DMS 273 (cell line): ENCODE measurements around the gene ABCA2.
"Not testable (repeated sequence)": the region's sequence is repeated elsewhere in the genome, so short reads cannot be mapped to it uniquely, and the experiment has no call there.

Source experiments
- DNase-seq: peaks from one replicate; lab custom pipeline; 2025; ENCODE audit not compliant: unreplicated experiment; lab: John Stamatoyannopoulos, UW

The ABCA2 gene

GRCh38 chr9:137046088-137046787 lies 18.2 kb upstream of the ABCA2 start, which contains the start of gene NPDC1:
Gene NPDC1 (minus strand): TSS chr9:137046177. CDS start chr9:137045989, 188 bp downstream.
- DNase-seq = peak; percentile 88

GRCh38 chr9:137045294-137046087 lies 17.5 kb upstream of the ABCA2 start:
- DNase-seq = peak; percentile 91

DNA sequence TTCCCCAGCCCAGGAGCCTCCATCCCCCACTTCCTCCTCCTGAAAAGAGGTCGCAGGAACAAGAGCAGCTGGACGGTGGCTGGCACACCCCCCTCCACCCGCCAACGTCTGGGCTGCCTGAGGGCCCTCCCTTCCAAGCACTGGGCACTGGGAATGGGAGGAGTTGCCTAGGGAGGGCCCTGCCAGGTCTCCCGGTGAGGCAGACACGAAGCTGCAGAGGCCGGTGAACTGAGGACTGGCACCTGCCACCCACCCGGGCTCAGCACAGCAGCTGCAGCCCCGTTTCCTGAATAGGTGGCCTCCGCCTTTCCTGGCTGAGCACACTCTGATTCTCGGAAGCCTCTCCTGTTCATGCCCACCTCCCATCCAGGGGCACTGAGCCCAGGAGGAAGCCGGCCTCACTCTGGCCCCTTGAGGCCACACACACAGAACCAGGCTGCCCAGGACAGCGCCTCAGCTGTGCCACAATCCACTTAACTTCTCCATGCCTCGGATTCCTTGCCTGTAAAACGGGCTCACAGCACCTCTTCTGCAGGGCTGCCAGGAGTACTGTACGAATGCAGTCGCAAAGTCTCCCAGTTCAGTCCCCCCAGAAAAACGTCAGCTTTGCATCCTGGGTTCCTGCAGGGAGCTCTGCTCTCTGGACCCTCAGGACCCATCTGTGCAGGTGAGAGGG lies 16.6 kb upstream of the ABCA2 start:
- peak; percentile 83 for DNase-seq

DNA sequence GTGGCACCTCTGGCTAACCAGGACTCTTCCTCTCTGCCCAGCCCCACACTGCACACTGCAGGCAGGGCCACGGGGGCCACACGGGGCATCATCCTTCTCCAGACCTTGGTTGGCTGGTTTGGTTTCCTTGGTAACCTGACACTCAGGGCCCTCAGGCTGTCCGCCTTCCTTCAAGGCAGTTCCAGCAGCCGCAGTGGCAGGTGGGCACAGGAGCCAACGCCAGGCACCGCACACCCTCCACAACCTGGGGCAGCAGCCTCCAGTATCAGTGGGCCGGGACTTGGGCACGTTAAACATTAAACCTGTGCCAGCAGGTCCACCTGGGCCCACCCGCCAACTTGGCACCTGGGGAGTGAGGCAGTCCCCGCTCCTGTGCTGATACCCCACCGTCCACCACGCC lies 16.0 kb upstream of the ABCA2 start:
- peak; percentile 52 for DNase-seq

DNA sequence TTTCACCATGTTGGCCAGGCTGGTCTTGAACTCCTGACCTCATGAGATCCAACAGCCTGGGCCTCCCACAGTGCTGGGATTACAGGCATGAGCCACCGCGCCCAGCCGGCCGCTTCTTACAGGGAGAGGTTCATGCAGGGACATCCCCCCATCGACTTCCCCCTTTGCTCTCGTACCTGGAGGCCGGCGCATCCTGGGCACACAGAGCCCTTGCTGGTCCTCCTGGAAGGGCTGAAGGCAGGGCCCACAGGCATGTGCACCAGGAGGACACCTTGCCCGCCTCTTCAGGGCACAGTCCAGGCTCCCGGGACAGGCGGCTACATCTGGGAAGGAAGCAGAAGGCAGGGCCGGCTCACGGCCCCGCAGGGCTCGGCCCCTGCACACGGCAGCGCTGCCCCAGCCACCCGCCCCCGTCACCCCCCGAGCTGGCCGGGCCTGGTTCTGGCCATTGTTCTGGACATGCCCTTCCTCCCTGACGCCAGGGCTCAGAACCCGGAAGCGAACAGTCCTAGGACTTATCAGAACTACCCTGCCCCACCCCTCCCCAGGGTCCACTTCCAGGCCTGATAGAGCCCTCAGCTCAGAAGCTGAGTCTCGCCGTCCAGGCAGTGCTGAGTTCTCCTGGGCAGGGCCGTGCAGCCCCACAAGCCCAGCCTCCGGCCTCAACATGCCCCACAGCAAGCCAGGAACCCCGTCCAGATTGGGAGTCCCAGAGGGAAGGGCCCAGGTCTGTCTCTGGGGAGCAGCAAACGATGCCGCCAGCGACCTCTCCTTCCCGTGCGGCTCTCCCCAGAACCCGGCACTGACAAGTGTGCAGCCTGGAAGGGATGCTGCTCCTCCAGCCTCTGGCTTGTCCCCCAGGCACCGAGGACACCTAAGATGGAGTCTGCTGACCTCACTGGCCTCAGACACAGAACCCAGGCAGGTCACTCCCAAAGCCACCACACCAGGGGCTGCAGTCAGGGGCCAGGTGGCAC lies 15.0 kb upstream of the ABCA2 start:
- DNase-seq = no peak

GRCh38 chr9:137041124-137041523 lies 13.1 kb upstream of the ABCA2 start:
- DNase-seq = no peak

DNA sequence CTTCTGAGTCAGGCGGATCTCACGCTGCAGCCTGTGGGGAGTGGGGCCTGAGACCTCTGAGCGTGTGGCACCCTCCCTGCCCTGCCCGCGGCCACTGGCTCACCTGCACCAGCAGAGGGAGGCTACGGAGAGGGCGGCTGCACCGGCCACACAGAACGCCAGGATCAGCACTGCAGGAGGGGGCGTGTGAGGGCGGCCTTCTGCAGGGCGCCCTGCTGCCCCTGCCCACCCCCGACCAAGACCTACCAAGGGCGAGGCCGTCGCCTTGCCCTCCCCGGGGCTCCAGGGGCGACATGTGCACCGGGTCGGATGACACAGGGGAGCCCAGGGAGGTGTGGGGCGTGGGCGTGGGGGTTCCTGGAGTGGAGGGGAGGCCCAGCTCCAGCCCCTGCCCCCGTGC lies 12.5 kb upstream of the ABCA2 start:
- no peak for DNase-seq

GRCh38 chr9:137039611-137040366 lies 11.8 kb upstream of the ABCA2 start:
- DNase-seq = no peak

DNA sequence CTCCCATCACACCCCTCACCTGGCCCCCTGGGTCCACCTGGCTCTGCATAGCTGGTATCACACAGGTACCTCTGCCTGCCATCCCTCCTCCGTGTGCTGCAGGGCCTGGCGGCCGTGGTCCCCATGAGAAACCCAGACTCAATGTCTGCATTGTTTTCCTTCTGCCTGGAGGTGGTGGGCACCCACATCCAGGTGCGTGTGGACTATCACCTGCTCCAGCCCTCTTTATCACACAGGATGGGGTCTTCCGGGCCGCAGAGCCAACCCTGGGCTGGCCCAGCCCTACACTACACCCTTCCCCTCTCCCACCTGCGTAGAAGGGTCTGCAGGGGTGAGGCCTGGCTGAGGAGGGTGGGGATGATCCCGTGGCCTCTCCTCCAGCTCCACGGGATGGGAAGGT lies 10.9 kb upstream of the ABCA2 start:
- DNase-seq = no peak

DNA sequence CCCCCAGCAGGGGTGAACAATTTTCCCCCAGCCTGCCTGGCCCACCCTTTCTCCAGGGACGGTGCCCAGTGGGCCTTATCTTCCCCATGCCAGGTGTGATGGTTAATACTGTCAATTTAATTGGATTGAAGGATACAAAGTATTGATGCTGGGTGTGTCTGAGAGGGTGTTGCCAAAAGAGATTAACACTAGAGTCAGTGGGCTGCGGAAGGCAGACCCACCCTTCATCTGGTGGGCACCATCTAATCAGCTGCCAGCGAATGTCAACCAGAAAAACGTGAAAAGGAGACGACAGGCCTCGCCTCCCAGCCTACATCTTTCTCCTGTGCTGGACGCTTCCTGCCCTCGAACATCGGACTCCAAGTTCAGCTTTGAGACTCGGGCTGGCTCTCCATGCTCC lies 9.4 kb upstream of the ABCA2 start:
- DNase-seq = no peak

GRCh38 chr9:137037035-137037434 lies 9.0 kb upstream of the ABCA2 start:
- no peak for DNase-seq

DNA sequence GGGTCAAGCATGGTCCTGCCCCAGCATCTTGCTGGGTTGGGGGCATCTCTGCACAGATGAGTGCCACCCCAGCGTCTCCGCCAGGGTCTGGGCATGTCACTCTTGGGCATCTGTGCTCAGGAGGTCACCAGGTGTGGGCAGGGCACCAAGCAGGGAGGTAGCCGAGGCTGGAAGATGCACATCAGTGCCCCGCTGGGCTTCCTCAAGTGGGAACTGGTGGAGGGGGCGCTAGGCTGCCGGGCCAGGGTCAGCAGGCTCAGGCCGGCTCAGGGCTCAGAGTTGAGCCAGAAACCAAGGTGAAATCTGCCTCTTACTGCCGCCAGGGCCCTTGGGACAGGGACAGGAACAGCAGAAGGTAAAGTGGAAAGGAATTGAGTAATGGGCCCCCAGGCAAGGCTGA lies 7.9 kb upstream of the ABCA2 start:
- no peak for DNase-seq

- DNase-seq = peak; percentile 68
These were observed 7.4 kb upstream of the ABCA2 start for GRCh38 chr9:137035507-137035834.

DNA sequence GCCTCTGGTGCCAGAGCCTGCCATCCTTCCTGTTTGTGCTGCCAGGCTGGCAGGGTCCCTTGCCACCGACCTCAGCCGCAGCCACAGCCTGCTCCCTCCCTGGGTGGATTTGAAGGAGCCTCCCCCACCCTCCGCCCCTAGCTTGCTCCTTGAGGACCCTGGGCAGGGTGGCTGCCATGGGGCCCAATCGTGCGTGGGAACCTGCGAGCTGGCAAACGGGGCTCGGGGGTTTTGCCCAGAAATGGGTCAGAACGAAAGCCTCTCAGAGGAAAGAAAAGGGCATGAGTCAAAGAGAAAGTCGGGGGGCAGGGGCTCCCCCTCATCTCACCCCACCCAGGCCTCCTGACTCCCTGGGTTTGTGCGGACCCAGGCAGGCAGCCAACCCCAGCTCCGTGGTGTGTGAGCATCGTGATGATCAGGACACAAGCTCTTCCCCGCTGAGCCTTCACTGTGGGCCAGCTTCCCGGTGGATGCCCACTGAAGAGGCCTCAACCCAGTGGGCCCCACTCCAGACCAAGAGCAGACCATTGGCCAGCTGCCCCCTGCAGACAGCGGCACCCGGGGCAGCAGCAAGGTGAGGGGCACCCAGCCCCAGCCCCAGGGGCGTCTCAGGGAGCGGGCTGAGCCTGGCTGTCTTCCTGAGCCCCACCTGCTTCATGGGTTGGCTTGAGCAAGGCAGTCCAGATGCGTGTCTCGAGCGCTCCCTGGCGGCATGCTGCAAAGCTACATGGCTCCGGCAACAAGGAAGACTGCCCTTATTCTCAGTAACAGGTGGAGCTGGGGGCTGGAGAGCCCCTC lies 6.9 kb upstream of the ABCA2 start:
- DNase-seq = peak; percentile 91

- DNase-seq = peak; percentile 57
These were observed 6.1 kb upstream of the ABCA2 start for GRCh38 chr9:137034039-137034708.

GRCh38 chr9:137033481-137033880 lies 5.4 kb upstream of the ABCA2 start:
- DNase-seq = not testable (repeated sequence)

DNA sequence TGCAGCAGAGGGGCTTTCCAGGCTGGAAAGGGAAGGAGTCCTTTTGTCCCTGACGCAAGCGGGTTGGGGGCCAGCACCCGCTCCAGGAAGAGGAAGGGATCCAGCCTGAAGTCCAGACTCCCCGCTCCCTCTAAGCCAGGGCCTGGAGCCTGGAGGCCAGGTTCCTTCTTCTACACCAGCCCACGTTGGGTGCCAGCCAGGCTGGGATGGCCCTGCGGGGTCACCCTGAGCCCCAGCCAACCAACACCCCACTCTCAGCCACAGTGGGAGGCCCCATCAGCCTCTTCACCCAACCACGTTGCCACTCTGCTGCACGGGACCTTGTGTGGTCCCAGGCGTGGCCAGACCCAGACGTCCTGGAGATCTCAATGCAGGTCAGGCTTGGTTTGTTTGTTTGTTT lies 4.8 kb upstream of the ABCA2 start:
- DNase-seq = no peak

- DNase-seq = peak; percentile 42
These were observed 4.0 kb upstream of the ABCA2 start, which contains the start of gene FUT7 for GRCh38 chr9:137031904-137032640. Gene FUT7 (minus strand): TSS chr9:137032088. CDS start chr9:137031991, 97 bp downstream.
